Astrocyte (in vitro differentiated cells and primary cell): ENCODE results near the gene TAGAP.

Experiments
- EZH2 ChIP-seq: IDR thresholded peaks from 2 replicates; pipeline ENCODE4 v1.6.1; 2012; ENCODE audit warnings: mild to moderate bottlenecking, low read length, inconsistent platforms; ENCODE audit not compliant: insufficient read depth
- TF ChIP-seq, protein P1 (sequence below): IDR thresholded peaks from 2 replicates; pipeline ENCODE4 v1.5.1; 2011; ENCODE audit warnings: low read depth, mild to moderate bottlenecking, inconsistent platforms, low read length, moderate library complexity; ENCODE audit not compliant: insufficient read depth

DNA sequence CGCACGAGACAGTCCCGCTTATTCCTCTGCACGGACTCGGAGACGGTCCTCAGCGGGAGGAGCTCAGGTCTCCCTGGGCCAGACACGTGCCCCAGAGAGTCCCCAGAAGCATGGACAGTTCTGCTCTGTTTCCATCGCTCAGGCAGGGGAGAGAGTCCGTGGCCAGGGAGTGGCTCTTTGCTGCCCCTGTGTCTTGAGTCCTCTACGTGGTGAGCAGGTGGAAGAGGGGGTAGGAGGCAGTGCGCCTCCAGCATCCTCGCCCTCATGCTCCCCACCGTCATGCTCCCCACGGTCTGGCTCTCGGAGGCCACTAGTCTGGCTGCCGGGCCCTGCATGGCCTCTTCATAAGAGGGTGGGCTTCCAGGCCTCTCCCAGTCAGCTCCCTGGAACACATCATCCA, 8.9 kb downstream of the TAGAP start:
- TF ChIP-seq, protein P1, sequence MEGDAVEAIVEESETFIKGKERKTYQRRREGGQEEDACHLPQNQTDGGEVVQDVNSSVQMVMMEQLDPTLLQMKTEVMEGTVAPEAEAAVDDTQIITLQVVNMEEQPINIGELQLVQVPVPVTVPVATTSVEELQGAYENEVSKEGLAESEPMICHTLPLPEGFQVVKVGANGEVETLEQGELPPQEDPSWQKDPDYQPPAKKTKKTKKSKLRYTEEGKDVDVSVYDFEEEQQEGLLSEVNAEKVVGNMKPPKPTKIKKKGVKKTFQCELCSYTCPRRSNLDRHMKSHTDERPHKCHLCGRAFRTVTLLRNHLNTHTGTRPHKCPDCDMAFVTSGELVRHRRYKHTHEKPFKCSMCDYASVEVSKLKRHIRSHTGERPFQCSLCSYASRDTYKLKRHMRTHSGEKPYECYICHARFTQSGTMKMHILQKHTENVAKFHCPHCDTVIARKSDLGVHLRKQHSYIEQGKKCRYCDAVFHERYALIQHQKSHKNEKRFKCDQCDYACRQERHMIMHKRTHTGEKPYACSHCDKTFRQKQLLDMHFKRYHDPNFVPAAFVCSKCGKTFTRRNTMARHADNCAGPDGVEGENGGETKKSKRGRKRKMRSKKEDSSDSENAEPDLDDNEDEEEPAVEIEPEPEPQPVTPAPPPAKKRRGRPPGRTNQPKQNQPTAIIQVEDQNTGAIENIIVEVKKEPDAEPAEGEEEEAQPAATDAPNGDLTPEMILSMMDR = no peak
- no peak for TF ChIP-seq EZH2
